Endothelial cell of umbilical vein (primary cell): Measurements from ENCODE around the gene ASB10. TPM values are rescaled to one million over a fixed set of nuclear protein-coding genes. Genes with fewer than 3 reads are reported as not detected.

ENCODE experiments used
- BruUV-seq: library from RNA; stranded (reverse); fragments of 400-500 nt; replicated peaks from 2 replicates; lab custom pipeline; 2021; lab: Mats Ljungman, UMichigan
- CTCF ChIA-PET: fragments of 300-600, 350-600 bp; sonication (Branson Sonifier 250); formaldehyde crosslinking; loops from one replicate; lab custom pipeline; 2021; ENCODE audit warnings: antibody characterized with exemption, inconsistent platforms; lab: Charles Lee
- POLR2A ChIA-PET: fragments of 300-600, 350-600 bp; sonication (Branson Sonifier 250); formaldehyde crosslinking; loops from one replicate; lab custom pipeline; 2021; ENCODE audit warnings: antibody characterized with exemption, inconsistent platforms; lab: Charles Lee
- DNase-seq: peaks from one replicate; pipeline ENCODE4 v3.0.0-alpha.2; 2011; ENCODE audit warnings: low read depth, low spot score
- FAIRE-seq: peaks from 2 replicates; lab custom pipeline; 2011; peaks lifted over from hg19 to GRCh38; lab: Jason Lieb, UNC
- H2AFZ ChIP-seq: 2 replicates; pipeline ENCODE4 v1.6.0; 2012; ENCODE audit warnings: low read depth, low read length, control low read depth, inconsistent platforms
- H3K27ac ChIP-seq: 2 replicates; pipeline ENCODE4 v1.5.1; 2011; ENCODE audit warnings: low read depth, mild to moderate bottlenecking, control low read depth, low read length, moderate library complexity; ENCODE audit not compliant: insufficient read depth
- H3K27me3 ChIP-seq, 2 experiments: 2 replicates each; pipeline versions ENCODE4 v1.6.0 to v1.6.1; 2011; ENCODE audit warnings: low read length in 2 of 2, mixed read lengths in 1 of 2; ENCODE audit not compliant: control insufficient read depth in 2 of 2, insufficient read depth in 2 of 2
- H3K36me3 ChIP-seq, 2 experiments: 2 replicates in 1 of 2; 3 replicates in 1 of 2; pipeline ENCODE4 v1.5.1; 2011; ENCODE audit warnings: low read length in 2 of 2, mild to moderate bottlenecking in 1 of 2, moderate library complexity in 1 of 2; ENCODE audit not compliant: control insufficient read depth in 2 of 2, insufficient read depth in 2 of 2; ENCODE audit errors: extremely low read depth in 1 of 2
- H3K4me1 ChIP-seq: 3 replicates; pipeline ENCODE4 v1.5.1; 2011; ENCODE audit warnings: mild to moderate bottlenecking, low read length; ENCODE audit not compliant: control insufficient read depth, insufficient read depth; ENCODE audit errors: extremely low read depth
- H3K4me2 ChIP-seq: 2 replicates; pipeline ENCODE4 v1.6.1; 2011; ENCODE audit warnings: low read length, control low read depth, mixed read lengths; ENCODE audit not compliant: insufficient read depth
- H3K4me3 ChIP-seq, 3 experiments: fragments of 200-600 bp in 1 of 3; sonication (generic), shearing (Covaris generic) in 1 of 3; replicated peaks in 1 of 3; 2 replicates each; pipeline ENCODE4 v1.5.1; 2011 to 2016; ENCODE audit warnings: control low read depth in 3 of 3, low read length in 3 of 3, mild to moderate bottlenecking in 2 of 3, inconsistent platforms in 1 of 3, low read depth in 1 of 3, moderate library complexity in 1 of 3; ENCODE audit not compliant: insufficient read depth in 1 of 3
- H3K79me2 ChIP-seq: 2 replicates; pipeline ENCODE4 v1.6.0; 2012; ENCODE audit warnings: low read length, inconsistent platforms; ENCODE audit not compliant: control insufficient read depth, insufficient read depth
- H3K9ac ChIP-seq: replicated peaks from 2 replicates; pipeline ENCODE3; 2011; ENCODE audit warnings: low read length, control low read depth; ENCODE audit not compliant: insufficient read depth; ENCODE audit errors: extremely low read depth
- H3K9me1 ChIP-seq: replicated peaks from 3 replicates; pipeline ENCODE4 v1.6.0; 2011; ENCODE audit warnings: mild to moderate bottlenecking, low read length; ENCODE audit not compliant: control insufficient read depth, insufficient read depth; ENCODE audit errors: extremely low read depth
- H3K9me3 ChIP-seq: replicated peaks from 2 replicates; pipeline ENCODE4 v1.5.1; 2012; ENCODE audit warnings: low read length, inconsistent platforms; ENCODE audit not compliant: control insufficient read depth, insufficient read depth
- H4K20me1 ChIP-seq: replicated peaks from 2 replicates; pipeline ENCODE3; 2011; ENCODE audit warnings: mild to moderate bottlenecking, low read length; ENCODE audit not compliant: control insufficient read depth, insufficient read depth; ENCODE audit errors: extremely low read depth
- CTCF ChIP-seq, 2 donors: IDR thresholded peaks; 1 replicate in 1 of 2; 2 replicates in 1 of 2; pipeline ENCODE4 v1.5.1; 2011; ENCODE audit warnings: low read length in 2 of 2, mild to moderate bottlenecking in 2 of 2, moderate library complexity in 2 of 2, control low read depth in 1 of 2, inconsistent platforms in 1 of 2, low read depth in 1 of 2; ENCODE audit not compliant: insufficient read depth in 1 of 2; ENCODE audit errors: extremely low read depth in 1 of 2
- EZH2 ChIP-seq: IDR thresholded peaks from 2 replicates; pipeline ENCODE4 v1.6.1; 2012; ENCODE audit warnings: borderline replicate concordance, low read depth, mild to moderate bottlenecking, moderate library complexity, low read length, inconsistent platforms; ENCODE audit not compliant: severe bottlenecking
- FOS ChIP-seq: IDR thresholded peaks from 2 replicates; pipeline ENCODE4 v1.6.1; 2011; ENCODE audit warnings: mild to moderate bottlenecking, low read length, moderate library complexity, borderline replicate concordance; ENCODE audit not compliant: insufficient read depth
- MAX ChIP-seq: IDR thresholded peaks from 2 replicates; pipeline ENCODE4 v1.6.1; 2011; ENCODE audit not compliant: insufficient read depth, insufficient read length
- POLR2A ChIP-seq: IDR thresholded peaks from 2 replicates; pipeline ENCODE4 v1.6.1; 2012; ENCODE audit warnings: low read depth, mild to moderate bottlenecking, control low read depth, low read length
- POLR2AphosphoS5 ChIP-seq: IDR thresholded peaks from 2 replicates; pipeline ENCODE4 v1.6.1; 2012; ENCODE audit warnings: low read depth, mild to moderate bottlenecking, control low read depth, low read length, moderate library complexity; ENCODE audit not compliant: insufficient read depth
- dilution Hi-C: fragments of 300-500 bp; cut with MboI; formaldehyde crosslinking; loops from one replicate; pipeline ENCODE4 v1.15.0; 2019; ENCODE audit warnings: low sequenced_read_pairs; ENCODE audit not compliant: extremely low pct_ligation_motif_present
- intact Hi-C: fragments of 100-400 bp; cut with micrococcal nuclease; formaldehyde crosslinking; loops from one replicate; pipeline ENCODE4 v1.10.0; 2022
- polyA plus RNA-seq, 4 experiments: library from polyadenylated mRNA; depleted of rRNA in 3 of 4; stranded (reverse) in 3 of 4; unstranded in 1 of 4; fragments of >200 nt; gene quantifications; 2 replicates each; pipeline versions ENCODE4 v1.2.1 to v1.2.3, GENCODE V29; 2011 to 2012; ENCODE audit warnings: missing spikeins in 1 of 4
- total RNA-seq: library from RNA; stranded (reverse); gene quantifications from 2 replicates; pipeline ENCODE4 v1.2.3, GENCODE V29; 2021

The ASB10 gene
- total and polyA plus RNA-seq, 2 donors (not counting 3 experiments of a cell fraction or from before 2014, with no cell fraction given), result not detected

GRCh38 chr7:151232091-151232916, 45.3 kb upstream of the ASB10 start, which contains the start of gene CHPF2:
TSS of gene CHPF2 (plus strand) at chr7:151232483. CDS start at chr7:151234012, 1,529 bp downstream.
- H3K27me3 ChIP-seq, result no peaks in the 10 kb centered on the region
- H4K20me1 ChIP-seq, result no peaks in the 10 kb centered on the region
- no peaks in the 10 kb centered on the region for H3K9me3 ChIP-seq
- peak; percentile 88 for DNase-seq
- peak within 1 kb of the TSS; percentile 41 for H2AFZ ChIP-seq
- no TSS peak for BruUV-seq
- ChIA-PET CTCF (interaction anchor here (1.0 to 4.0 kb wide), 4 partner anchors 11 to 334 kb away, joined by 3 to 58 read pairs (median 4); no protein-coding TSS in a partner anchor), POLR2A (no interaction called here)
- H3K9me1 ChIP-seq, result no peaks in the 10 kb centered on the region
- peak; percentile 94 for FAIRE-seq
- intact Hi-C loops (no loop called here), dilution Hi-C loops (no loop called here)
- TF ChIP-seq MAX (no peak), EZH2 (no peak), POLR2AphosphoS5 (peak; percentile 96), FOS (no peak), POLR2A (peak; percentile 95)
- peaks cover 19% of the 10 kb centered on the region for H3K4me1 ChIP-seq
- H3K4me3 ChIP-seq, result peak within 1 kb of the TSS; percentile 82 to 95 (median 83)
- peaks cover 39% of the 10 kb centered on the region for H3K79me2 ChIP-seq
- H3K9ac ChIP-seq, result peak within 1 kb of the TSS; percentile 91
- peak within 1 kb of the TSS; percentile 63 for H3K4me2 ChIP-seq
- H3K27ac ChIP-seq, result peak within 1 kb of the TSS; percentile 88
- peaks cover 3 to 23% of the 10 kb centered on the region in 2 experiments for H3K36me3 ChIP-seq

DNA sequence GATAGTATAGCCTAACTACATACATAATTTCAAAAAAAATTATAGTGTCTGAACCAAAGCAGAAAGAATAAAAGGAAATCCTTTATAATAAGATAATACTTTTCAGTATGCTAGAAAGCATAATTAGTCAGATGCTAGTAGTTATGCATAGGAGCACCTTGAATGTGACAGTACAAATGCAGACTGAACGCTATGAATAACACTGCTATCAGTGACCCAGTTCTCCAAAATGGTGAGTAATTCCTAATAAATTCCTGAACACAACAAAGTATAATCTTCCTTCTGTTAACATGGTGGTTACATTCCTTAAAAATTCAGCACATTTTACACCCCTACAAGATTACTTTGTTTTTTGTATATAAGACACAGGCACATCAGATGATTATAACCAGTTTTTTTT, 44.0 kb upstream of the ASB10 start:
- CTCF ChIA-PET, result interaction anchor here (1.7 to 6.3 kb wide), 2 partner anchors 13 to 107 kb away, joined by 4 to 52 read pairs; no protein-coding TSS in a partner anchor
- POLR2A ChIA-PET, result no interaction called here
- Histone ChIP-seq H3K4me2 (no peak overlapping the region), H3K4me1 (peaks cover 23% of the 10 kb centered on the region), H3K9ac (no peak overlapping the region), H3K79me2 (peaks cover 42% of the 10 kb centered on the region), H3K9me1 (no peaks in the 10 kb centered on the region), H3K27me3 (no peaks in the 10 kb centered on the region), H3K9me3 (no peaks in the 10 kb centered on the region), H3K27ac (no peak overlapping the region), H3K4me3 (no peak overlapping the region), H2AFZ (no peak overlapping the region), H3K36me3 (peaks cover 3 to 11% of the 10 kb centered on the region in 2 experiments), H4K20me1 (no peaks in the 10 kb centered on the region)
- no TSS peak for BruUV-seq
- dilution Hi-C loops, result no loop called here
- DNase-seq, result no peak
- FAIRE-seq, result no peak
- TF ChIP-seq FOS (no peak), CTCF (IDR thresholded peaks at IDR 0.05; ENCODE audit: extremely low read depth in 1 of 2, insufficient read depth in 1 of 2, low read depth in 1 of 2, low read length in 2 of 2) (no peak)
- intact Hi-C loops, result no loop called here
